HG02970 (cell line): ENCODE measurements around the gene EVA1C.
"Not testable (repeated sequence)": the region's sequence is repeated elsewhere in the genome, so short reads cannot be mapped to it uniquely, and the experiment has no call there.

Experiments
- ATAC-seq: cut with Tn5 transposase; IDR thresholded peaks from one replicate; pipeline ENCODE4 v1.9.1; 2021; ENCODE audit warnings: mild to moderate bottlenecking, moderate library complexity, moderate number of reproducible peaks; ENCODE audit not compliant: unreplicated experiment, low FRiP score

EVA1C gene

DNA sequence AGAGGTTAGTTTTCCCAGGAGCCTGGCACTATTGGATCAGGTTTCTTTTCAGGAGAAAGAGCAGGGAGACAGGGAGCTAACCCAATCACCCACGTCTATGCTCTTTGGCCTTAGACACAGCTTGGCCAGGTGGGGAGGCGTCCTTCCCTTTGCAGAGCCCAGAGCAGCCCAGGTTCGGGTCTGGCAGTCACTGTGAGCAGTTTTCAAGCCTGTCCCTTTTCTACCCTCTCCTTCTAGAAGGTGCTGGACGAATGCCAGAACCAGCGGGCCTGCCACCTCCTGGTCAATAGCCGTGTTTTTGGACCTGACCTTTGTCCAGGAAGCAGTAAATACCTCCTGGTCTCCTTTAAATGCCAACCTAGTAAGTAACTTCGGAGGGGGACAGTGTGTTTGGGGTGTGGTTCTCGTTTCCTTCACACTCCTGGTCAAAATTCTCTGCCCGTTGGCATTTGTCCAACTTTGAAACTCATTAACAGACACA lies 44.9 kb downstream of the EVA1C start:
- no peak for ATAC-seq

DNA sequence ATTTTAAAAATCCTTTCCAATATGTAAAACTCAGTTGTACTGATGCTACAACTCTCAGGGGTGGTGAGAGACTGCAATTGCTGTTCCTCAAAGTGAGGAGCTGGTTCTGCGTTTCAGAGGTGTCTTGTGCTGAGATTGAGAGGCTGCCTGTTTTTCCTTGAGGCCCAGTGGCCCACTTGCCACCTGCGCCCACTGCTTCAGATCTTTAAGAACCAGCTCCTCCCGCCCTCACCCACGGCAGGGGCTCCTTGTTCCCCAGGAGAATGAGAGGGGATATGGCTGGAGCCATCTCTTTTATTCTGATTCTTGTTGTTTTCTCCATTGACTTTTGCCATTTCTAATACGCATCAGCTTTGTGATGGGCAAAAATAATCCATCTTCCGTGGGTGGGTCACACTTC lies 45.5 kb downstream of the EVA1C start:
- ATAC-seq, result no peak

DNA sequence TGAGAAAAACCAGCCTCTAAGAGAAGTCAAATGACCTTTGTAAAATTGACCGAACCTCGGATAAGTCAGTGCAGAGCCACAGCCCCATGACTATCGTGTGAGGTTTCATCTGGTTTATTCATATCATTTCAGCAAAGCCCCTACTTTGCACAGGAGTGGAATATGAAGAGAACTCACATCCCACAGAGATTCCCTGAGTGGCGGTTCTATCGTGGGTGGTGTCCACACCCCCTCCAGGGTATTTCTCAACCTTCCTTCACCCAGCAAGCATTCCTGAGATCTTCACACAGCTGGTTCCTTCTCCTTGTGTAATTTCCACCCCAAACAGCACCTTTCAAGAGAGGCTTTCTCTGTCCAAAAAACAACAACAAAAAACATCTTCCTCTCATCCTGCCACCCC lies 47.5 kb downstream of the EVA1C start:
- no peak for ATAC-seq

GRCh38 chr21:32461503-32461902 lies 49.0 kb downstream of the EVA1C start:
- no peak for ATAC-seq

DNA sequence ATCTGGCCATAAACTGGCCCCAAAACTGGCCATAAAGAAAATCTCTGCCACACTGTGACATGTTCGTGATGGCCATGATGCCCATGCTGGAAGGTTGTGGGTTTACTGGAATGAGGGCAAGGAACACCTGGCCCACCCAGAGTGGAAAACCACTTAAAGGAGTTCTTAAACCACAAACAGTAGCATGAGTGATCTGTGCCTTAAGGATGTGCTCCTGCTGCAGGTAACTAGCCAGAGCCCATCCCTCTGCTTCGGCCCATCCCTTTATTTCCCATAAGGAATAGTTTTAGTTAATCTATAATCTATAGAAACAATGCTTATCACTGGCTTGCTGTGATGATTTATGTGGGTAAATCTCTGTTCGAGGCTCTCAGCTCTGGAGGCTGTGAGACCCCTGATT lies 50.1 kb downstream of the EVA1C start:
- not testable (repeated sequence) for ATAC-seq

DNA sequence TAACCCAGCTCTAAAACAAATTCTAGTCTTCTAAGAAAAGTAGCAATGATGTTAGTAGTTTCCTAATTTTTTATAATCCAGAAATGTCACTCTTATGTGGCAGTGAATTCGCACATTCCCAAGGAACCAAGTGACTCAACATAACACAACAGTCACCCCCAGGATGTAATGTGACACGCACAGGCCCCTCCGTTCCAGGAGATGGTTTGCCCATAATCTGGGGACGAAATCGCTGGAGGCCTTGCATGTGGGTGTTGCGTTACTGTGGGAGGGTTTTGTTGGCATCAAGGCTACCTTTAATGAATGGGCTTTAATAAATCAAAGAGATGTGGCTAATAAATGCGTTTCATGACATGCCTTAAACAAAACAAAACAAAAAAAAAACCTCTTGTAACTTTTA lies 50.9 kb downstream of the EVA1C start:
- ATAC-seq, result no peak

DNA sequence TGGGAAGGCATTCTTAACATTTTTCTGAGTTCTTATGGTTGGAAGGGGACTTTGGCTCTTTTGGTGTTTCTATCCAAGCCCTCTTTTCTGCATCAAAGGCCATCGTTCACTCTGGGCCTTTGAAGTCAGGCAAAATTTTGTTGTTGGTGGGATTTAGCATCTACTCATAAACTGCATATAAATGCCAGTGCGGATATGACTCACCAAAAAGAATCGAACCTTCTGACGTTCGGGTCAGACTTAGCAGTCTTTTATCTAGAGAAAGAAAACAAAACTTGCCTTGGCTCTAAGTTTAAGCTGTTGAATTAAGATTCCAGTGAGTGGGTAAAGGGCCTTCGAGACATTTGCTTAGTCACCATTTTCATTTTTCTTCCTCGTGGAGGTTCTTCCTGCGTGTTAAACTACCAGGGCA lies 51.4 kb downstream of the EVA1C start:
- no peak for ATAC-seq

GRCh38 chr21:32467291-32467690 lies 54.8 kb downstream of the EVA1C start:
- no peak for ATAC-seq

- ATAC-seq, result no peak
These were observed 56.2 kb downstream of the EVA1C start for GRCh38 chr21:32468681-32469111.

GRCh38 chr21:32469628-32470027 lies 57.1 kb downstream of the EVA1C start:
- ATAC-seq, result no peak

DNA sequence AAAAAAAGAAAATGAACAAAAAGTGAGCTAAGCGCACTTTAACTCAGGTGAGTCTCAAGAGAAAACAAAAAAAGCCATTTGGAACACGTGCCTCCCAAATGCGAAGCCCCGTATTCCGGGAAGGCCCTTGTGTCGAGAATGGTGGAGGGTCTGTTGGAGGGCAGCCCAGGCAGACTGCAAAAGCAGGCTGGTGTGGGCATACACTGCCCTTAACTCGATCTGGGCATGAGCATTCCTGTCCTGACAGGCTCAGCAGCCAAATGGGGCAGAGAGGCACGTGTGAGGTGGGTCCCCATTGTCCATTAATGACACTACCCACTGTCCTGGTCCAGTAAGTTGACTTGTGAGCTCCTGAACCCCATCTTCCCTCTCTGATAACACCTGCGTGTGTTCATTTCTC lies 57.7 kb downstream of the EVA1C start:
- ATAC-seq, result no peak

DNA sequence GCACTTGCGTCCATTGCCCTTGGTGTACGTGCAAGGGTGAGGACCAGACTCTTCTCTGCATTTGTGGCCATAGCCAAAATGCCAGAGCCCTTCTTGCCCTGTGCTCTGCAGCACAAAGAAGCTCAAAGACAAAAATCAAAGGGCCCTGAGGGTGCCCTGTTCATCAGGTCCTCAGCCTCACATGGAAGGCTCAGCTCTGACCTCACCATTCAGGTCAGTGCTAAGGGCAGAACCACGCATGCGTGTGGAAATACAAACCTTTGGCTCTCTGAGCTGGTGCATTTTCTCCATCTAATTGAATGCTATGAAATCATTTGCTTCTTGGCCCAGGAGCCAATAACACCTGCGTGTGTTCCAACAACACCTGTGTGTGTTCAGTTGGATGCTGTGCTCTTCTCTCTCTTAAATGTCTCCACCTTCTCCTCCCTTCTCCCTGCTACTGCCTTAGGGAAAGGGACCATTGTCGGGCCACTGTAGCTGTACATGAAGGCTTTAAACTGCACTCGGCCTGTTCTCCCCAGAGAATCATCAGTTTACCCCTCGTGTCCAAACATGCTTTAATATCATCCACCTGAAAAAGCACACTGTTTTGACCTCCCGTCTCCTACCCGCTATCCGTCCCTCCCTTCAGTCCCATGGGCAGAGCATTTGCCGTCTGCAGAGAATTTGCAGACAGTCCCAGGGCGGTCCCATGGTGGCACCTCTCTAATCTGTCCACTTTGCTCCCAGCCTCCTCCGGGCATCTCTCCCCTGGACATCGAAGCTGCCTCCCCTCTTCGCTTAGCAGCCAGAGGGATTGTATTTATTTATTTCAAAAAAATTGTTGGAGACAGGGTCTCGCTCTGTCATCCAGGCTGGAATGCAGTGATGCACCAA lies 60.6 kb downstream of the EVA1C start:
- ATAC-seq, result no peak

DNA sequence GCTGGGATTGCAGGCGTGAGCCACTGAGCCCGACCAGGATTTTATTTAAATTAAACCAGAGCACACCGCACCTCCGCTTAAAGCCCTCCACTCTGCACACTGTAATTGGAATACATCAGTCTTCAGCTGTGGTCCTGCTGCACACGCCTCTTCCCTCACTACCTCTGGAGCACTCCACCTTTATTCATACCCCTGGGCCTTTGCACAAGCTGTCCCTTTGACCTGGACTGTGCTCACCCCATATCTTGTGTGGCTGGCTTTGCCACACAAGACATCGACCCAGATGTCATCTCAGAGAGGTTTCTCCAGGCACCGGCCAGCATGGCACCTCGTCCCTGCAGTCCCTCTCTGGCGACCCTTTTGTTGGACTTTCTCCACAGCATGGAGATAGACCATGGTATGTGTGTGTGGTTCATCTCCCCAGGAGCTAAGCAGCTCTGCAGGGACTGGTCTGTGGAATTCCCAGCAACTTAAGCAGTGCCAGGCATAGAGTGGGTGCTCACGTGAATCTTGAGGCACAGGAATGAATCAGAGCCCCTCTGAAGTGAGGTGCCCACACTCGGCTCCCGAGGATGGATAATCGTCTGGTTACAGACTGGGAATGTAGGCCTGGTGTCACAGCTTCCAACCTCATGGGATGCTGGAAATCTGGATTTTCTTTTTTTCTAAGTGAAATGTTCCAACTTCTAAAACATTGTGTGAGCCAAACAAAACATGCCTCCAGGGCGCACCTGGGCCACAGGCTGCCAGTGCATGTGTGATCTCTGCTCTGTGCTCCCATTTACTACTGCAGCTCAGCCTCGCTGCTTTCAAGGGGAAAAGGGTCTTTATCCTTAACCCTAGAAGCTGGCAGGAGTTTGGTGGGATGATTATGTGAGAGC lies 61.9 kb downstream of the EVA1C start:
- no peak for ATAC-seq

DNA sequence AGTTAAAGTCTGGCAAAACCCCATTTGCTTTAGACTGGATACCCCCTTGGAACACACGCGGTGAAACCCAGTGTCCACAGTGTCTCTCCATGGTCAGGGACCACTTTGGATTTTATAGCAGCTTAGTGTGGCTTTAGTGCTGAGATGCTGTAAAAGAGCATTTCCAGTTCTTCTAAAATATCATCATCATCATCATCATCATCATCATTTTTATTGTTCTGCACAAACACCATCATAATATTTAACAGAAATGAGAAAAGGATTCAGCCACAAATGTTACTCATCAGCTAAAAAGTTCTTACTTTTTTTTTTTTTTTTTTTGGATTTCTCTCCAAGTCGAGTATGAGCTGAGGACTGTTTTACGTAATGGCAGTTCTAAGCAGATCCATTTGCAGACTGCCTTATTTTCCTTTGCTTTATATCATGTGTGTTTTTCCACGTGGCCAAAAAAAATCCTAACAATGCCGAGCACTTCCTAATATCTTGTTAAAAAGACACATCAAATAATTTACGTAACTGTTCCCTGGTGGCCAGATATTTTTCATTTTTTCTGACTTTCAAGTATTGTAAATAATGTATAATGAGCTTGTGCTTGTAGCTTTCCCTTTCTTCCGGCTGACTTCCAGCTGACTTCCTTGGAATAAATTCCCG lies 62.8 kb downstream of the EVA1C start:
- no peak for ATAC-seq

DNA sequence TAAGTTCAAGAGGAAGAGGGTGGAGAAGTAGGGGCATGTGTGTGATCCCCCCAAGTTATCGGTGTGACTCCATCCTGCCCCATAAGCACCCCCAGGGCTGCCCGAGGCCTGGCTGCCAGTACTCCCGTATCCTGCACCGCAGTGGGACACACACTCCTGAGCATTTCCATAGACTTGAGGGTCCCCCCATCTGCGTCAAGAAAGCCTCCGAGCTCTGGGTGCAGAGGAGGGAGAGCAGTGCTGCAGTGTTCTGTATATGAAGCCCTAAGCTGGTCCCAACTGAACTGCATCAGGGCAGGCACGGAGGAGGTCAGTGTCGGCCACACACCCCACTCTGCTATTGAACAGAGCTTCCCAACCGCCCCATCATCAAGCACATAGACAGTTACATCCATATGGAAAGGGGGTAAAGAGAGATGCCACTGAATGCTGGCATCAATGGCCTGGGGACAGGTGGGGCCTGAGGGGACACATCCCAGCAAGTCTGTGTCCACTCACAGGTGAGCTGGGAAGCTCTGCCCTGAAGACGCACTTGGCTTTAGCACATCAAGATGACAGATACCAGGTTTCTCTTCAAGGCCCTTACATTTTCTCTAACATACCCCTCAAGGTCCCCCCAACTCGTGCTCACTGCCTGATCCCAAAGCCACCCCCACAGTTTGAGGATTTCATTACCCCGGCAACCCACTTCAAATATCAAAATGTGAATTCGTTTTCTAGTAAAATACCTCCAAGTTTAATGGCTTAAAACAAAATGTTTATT lies 64.3 kb downstream of the EVA1C start:
- ATAC-seq, result no peak

DNA sequence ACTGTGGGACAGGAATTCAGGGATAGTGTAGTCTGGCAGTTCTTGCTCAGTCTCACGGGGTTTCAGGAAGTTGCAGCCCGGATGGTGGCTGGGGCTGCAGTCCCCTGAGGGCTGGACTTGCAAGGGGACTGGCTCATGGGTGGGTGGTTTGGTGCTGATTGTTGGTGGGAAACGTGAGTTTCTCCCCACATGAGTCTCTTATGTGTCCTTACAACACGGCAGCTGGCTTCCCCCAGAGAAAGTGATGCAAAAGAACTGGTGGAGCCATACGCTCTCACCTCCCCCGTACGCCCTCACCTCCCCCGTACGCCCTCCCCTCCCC lies 64.9 kb downstream of the EVA1C start:
- ATAC-seq, result no peak

DNA sequence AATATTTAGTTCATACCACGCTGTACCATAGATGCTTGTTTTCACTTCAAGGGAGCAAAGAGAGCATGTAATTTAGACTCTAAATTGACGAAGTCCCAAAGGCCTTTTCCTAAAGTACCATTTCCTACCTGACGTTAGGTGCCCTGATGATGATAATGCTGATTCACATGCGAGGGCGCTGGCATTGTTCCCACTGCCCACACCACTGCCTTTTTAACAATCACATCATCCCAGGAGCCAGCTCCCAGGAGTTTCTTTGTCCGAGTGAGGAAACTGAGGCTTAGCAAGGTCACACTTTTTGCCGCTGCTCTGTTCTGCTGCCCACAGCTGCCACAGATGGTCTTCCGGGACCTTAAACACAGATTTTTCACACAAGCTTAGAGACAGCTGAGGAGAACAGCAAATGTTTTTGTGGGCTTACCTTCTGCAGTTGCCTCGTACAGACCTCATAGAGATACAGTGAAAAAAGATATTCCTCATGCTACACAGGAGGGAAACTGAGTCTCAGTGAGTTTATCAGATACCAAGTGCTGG lies 69.4 kb downstream of the EVA1C start:
- ATAC-seq, result no peak

DNA sequence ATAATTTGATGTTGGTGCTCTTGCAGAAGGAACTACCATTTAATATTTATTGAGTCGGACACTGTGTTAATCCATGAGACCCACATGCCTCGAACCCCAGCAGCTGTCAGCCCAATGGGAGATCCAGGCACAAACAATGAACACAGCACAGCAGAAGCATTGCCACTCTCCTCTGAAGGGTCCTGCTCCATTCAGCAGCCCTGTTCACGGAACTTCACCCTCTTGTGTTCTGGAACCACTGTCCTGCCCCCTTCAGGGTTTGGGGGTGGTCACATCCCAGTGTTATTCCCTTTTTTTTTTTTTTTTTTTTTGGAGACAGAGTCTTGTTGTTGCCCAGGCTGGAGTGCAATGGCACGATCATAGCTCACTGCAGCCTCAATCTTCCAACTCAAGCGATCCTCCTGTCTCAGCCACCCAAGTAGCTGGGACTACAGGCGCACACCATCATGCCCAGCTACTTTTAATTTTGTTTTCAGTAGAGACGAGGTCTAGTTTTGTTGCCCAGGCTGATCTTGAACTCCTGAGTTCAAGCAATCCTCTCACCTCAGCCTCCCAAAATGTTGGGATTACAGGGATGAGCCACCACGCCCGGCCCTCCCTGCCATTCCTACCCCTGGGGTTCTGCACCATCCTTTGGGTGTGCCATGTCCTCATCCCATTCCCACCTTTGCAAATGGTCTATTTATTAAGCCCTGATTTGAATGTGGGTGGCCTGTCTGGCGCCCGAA lies 70.2 kb downstream of the EVA1C start:
- ATAC-seq, result no peak

GRCh38 chr21:32483293-32483595 lies 70.7 kb downstream of the EVA1C start:
- ATAC-seq, result no peak
